Heart left ventricle (tissue), 16 donors: ENCODE measurements around the gene TAF4. TPM values are rescaled to one million over a fixed set of nuclear protein-coding genes. Genes with fewer than 3 reads are reported as not detected.

Experiments
- ATAC-seq, 4 donors: fragments of 200-7000 bp; cut with Tn5 transposase; one replicate each; pipeline ENCODE4 v1.9.1; 2020 to 2022; ENCODE audit warnings: moderate library complexity in 4 of 4, mild to moderate bottlenecking in 3 of 4, moderate number of reproducible peaks in 1 of 4
- DNase-seq, 5 donors: peaks; one replicate each; pipeline ENCODE4 v3.0.0-alpha.2; 2020
- H3K27ac ChIP-seq, 12 donors: fragments of 200-600 bp; sonication (generic) in 4 of 12; one replicate each; pipeline versions ENCODE4 v1.5.0 to v1.8.0; 2016 to 2022; ENCODE audit warnings: mild to moderate bottlenecking in 2 of 12
- H3K27me3 ChIP-seq, 9 donors: fragments of 200-600 bp; sonication (generic) in 2 of 9; one replicate each; pipeline versions ENCODE4 v1.5.1 to v1.8.0; 2016 to 2022; ENCODE audit warnings: mild to moderate bottlenecking in 3 of 9
- H3K36me3 ChIP-seq, 9 donors: fragments of 200-600 bp; sonication (generic) in 2 of 9; one replicate each; pipeline versions ENCODE4 v1.5.0 to v1.8.0; 2018 to 2022; ENCODE audit warnings: mild to moderate bottlenecking in 2 of 9
- H3K4me1 ChIP-seq, 12 donors: fragments of 200-600 bp; sonication (generic) in 4 of 12; one replicate each; pipeline versions ENCODE4 v1.5.0 to v1.8.0; 2016 to 2022; ENCODE audit warnings: mild to moderate bottlenecking in 3 of 12
- H3K4me3 ChIP-seq, 12 donors: fragments of 200-600 bp; sonication (generic) in 4 of 12; one replicate each; pipeline versions ENCODE4 v1.5.0 to v1.8.0; 2017 to 2022; ENCODE audit warnings: mild to moderate bottlenecking in 9 of 12, moderate library complexity in 4 of 12
- H3K9me3 ChIP-seq, 12 donors: fragments of 200-600 bp; sonication (generic) in 4 of 12; one replicate each; pipeline versions ENCODE4 v1.5.0 to v1.8.0; 2016 to 2022; ENCODE audit warnings: mild to moderate bottlenecking in 1 of 12
- POLR2A ChIP-seq, 2 donors: fragments of 450-650 bp; IDR thresholded peaks; one replicate each; pipeline ENCODE4 v1.6.1; 2017; ENCODE audit warnings: antibody characterized with exemption in 2 of 2, mild to moderate bottlenecking in 2 of 2, moderate library complexity in 2 of 2
- WGBS, 4 donors: extraction: QIAGEN DNeasy Blood & Tissue Kit in 2 of 4; methylation state at CpG; one replicate each; pipeline versions ENCODE4 v1.1.5 to v1.1.7; 2013 to 2018; 5-methylcytosine and 5-hydroxymethylcytosine counted together
- intact Hi-C, 10 donors: fragments of 100-400 bp; cut with DNase I; formaldehyde crosslinking; loops; one replicate each; pipeline versions ENCODE4 v1.11.1 to v1.14.2; 2022
- polyA plus RNA-seq, 2 donors: library from polyadenylated mRNA; stranded (reverse); fragments of 200-250 nt; gene quantifications; one replicate each; pipeline ENCODE4 v1.2.3, GENCODE V29; 2013
- total RNA-seq, 9 donors: library from RNA; depleted of rRNA in 2 of 9; stranded (reverse); fragments of >200 nt in 2 of 9; fragmentation: NEBNext Ultra II Directional in 3 of 9; extraction: Animal tissue kit (Norgen Biotek cat#: 25700) in 3 of 9; gene quantifications; one replicate each; pipeline versions ENCODE4 v1.1.0 to v1.2.4, GENCODE V29; 2016 to 2023
- TF ChIP-seq, protein P1 (sequence below), 12 donors: fragments of 200-600 bp; sonication (generic) in 4 of 12; IDR thresholded peaks; one replicate each; pipeline versions ENCODE4 v1.5.0 to v1.8.0; 2018 to 2022; ENCODE audit warnings: antibody characterized with exemption in 12 of 12, mild to moderate bottlenecking in 5 of 12
- donor health status: ischemic (EF 13 %, LVEDD 7.1; RV severe dilation, severe dysfunction).
- donor health status: healthy with polysubstance abuse.
- donor health status: DM: no; HTN: yes; CAD: no.
- donor health status: DM: no; HTN: no; CAD: no.
- donor health status: ischemic (EF 25% LVEDD 6.9; RV normal size, moderate dysfunction).
- donor health status: ischemic (EF 25% LVEDD 5.7; RV mildly dilated, moderate dysfunction).
- donor health status: healthy.
- donor health status: DM: yes; HTN: yes; CAD: no.
- donor health status: ischemic (EF 35%, LVEDD 5.7; RV mildly dilated, moderate dysfunction).
- donor health status: nonischemic (EF 11% LVEDD 7.7; RV severe dilation, severe dysfunction).
- donor health status: DM: yes; HTN: yes; CAD: no.
- donor health status: PGD.
- donor health status: ischemic (EF 29% LVEDD 5.4; RV normal size, mild dysfunction).
- donor health status: nonischemic (EF 23%, LVEDD 6.1; RV moderate dilation, normal function).

Gene TAF4
- total and polyA plus RNA-seq, 11 donors, result 4.5 to 37.7 (median 10.7) TPM

DNA sequence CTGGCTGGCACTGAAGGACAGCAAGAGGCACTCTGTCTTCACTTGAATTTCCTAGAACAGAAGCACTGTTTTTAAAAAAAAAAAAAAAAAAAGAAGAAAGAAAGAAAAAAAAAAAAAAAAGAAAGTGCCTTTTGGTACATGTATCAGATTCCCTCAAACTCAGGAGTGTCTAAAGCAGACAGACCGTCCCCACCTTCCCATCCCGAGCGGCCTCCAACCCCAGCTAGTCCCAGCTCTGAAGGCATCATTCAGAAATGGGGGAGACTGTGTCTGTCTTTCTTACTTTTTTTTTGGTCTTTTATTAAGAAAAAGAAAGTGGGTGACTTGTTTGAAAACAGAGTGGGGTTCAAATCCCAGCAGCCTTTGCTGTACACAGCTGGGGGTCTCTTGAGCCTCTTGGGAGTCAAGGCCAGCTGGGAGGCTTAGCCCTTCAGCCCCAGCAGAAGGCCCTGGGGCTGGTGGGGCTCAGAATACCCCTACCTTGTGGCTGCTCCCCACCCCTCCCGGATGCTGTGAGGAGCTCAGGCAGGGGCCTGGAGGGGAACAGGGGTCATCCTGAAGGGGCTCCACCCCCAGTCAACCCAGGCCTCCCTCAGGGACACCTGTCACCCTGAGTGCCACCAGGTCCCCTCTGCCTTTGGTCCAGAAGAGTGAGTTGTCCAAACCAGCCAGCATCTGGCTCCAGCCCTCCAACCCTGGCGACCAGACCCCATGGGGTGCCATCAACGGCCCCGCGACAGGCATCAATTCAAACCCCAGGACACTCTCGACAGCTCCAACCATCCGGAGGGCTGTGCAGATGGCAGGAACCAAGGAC, 128.3 kb downstream of the TAF4 start:
- no peak for TF ChIP-seq POLR2A (IDR thresholded peaks at IDR 0.05)
- TF ChIP-seq, protein P1, sequence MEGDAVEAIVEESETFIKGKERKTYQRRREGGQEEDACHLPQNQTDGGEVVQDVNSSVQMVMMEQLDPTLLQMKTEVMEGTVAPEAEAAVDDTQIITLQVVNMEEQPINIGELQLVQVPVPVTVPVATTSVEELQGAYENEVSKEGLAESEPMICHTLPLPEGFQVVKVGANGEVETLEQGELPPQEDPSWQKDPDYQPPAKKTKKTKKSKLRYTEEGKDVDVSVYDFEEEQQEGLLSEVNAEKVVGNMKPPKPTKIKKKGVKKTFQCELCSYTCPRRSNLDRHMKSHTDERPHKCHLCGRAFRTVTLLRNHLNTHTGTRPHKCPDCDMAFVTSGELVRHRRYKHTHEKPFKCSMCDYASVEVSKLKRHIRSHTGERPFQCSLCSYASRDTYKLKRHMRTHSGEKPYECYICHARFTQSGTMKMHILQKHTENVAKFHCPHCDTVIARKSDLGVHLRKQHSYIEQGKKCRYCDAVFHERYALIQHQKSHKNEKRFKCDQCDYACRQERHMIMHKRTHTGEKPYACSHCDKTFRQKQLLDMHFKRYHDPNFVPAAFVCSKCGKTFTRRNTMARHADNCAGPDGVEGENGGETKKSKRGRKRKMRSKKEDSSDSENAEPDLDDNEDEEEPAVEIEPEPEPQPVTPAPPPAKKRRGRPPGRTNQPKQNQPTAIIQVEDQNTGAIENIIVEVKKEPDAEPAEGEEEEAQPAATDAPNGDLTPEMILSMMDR (IDR thresholded peaks at IDR 0.05), result no peak
- DNase-seq, result peak in 1 of 5 donors; percentile 10

DNA sequence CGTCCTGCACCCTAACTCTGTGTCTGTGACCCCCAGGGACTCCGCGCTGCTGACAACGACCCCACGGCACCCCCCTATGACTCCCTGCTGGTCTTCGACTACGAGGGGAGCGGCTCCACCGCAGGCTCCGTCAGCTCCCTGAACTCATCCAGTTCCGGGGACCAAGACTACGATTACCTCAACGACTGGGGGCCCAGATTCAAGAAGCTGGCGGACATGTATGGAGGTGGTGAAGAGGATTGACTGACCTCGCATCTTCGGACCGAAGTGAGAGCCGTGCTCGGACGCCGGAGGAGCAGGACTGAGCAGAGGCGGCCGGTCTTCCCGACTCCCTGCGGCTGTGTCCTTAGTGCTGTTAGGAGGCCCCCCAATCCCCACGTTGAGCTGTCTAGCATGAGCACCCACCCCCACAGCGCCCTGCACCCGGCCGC, 129.0 kb downstream of the TAF4 start:
- Histone ChIP-seq H3K36me3 (no peaks in the 10 kb centered on the region), H3K4me3 (no peak overlapping the region), H3K4me1 (no peaks in the 10 kb centered on the region), H3K27ac (no peak overlapping the region), H3K27me3 (peaks cover 0 to 16% (median 2%) of the 10 kb centered on the region in 9 donors), H3K9me3 (no peaks in the 10 kb centered on the region)
- intact Hi-C loops, result no loop called here
- no peak for ATAC-seq
- DNase-seq, result peak in 1 of 5 donors; percentile 18
- 84 to 89% (median 86%) methylated on average over 25 to 29 of the region's 29 CpGs for WGBS, 4 donors
- TF ChIP-seq, protein P1 (IDR thresholded peaks at IDR 0.05), result no peak
- no peak for TF ChIP-seq POLR2A (IDR thresholded peaks at IDR 0.05)

More for the DNA sequence above, 128.3 kb downstream of the TAF4 start:
- 42 to 60% (median 55%) methylated on average over 9 to 10 of the region's 10 CpGs for WGBS, 4 donors
- Histone ChIP-seq H3K36me3 (no peaks in the 10 kb centered on the region), H3K9me3 (no peaks in the 10 kb centered on the region), H3K27me3 (peaks cover 0 to 16% (median 2%) of the 10 kb centered on the region in 9 donors), H3K4me3 (no peak overlapping the region), H3K27ac (no peak overlapping the region), H3K4me1 (no peaks in the 10 kb centered on the region)
- ATAC-seq, result no peak
- intact Hi-C loops, result no loop called here

DNA sequence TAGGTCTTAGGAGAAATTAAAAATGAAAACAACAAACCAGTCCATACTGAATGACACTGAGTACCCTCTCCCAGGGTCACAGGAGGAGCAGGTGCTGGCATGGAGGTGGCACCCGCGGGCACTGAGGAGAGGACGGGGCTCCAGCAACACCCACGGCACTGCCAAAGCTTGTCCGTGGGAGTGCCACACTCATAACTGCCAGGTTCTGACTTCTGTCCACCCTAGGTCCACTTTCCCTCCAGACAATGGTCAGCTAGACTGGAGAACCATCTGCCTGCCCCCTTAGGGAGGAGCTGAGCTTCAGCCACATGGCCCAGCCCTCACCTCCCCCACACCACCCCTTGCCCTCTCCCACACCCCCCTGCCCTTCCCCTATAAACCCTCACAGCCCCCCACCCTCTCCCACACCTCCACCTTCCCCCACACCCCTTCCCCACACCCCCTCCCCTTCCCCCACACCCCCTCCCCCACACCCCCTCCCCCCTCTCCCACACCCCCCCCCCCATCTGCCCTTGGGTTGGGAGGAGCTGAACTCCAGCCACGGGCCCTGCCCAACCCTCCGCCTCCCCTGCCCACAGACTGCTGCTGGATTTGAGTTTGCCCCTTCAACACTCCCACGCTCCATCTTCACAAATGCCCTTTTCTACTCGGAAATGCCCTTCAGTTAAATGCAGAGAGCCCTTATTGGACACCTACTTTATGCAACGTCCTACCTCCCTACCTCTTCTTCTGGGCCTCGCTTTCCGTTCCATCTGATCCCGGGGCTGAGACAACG, 129.6 kb downstream of the TAF4 start:
- no peak overlapping the region for H3K27ac ChIP-seq
- no peaks in the 10 kb centered on the region for H3K4me1 ChIP-seq
- intact Hi-C loops, result no loop called here
- TF ChIP-seq, protein P1 (IDR thresholded peaks at IDR 0.05), result no peak
- no peak for TF ChIP-seq POLR2A (IDR thresholded peaks at IDR 0.05)
- WGBS, 4 donors, result 76 to 89% (median 85%) methylated on average over 12 to 14 of the region's 14 CpGs
- ATAC-seq (no peak), DNase-seq (peak in 1 of 5 donors; percentile 23)
- no peaks in the 10 kb centered on the region for H3K9me3 ChIP-seq
- H3K4me3 ChIP-seq, result no peak overlapping the region
- H3K36me3 ChIP-seq, result no peaks in the 10 kb centered on the region
- H3K27me3 ChIP-seq, result peaks cover 0 to 16% (median 2%) of the 10 kb centered on the region in 9 donors
